Chondrocyte (in vitro differentiated cells): ENCODE results near the gene SIL1. TPM values are rescaled to one million over a fixed set of nuclear protein-coding genes. Genes with fewer than 3 reads are reported as not detected.
A peak's percentile ranks its signal among the peaks of the same experiment; 100 is the strongest.

ENCODE experiments used
- DNase-seq: peaks from one replicate; pipeline ENCODE4 v3.0.0; 2021; ENCODE audit warnings: mixed read lengths, low spot score
- H3K27ac Mint-ChIP-seq: one replicate; pipeline ENCODE4 v1.8.0; 2021; ENCODE audit warnings: mild to moderate bottlenecking, moderate library complexity, mixed read lengths; ENCODE audit not compliant: unreplicated experiment
- H3K27me3 Mint-ChIP-seq: 2 replicates; pipeline ENCODE4 v1.8.0; 2021; ENCODE audit warnings: low read depth, mixed read lengths
- H3K36me3 Mint-ChIP-seq: 2 replicates; pipeline ENCODE4 v1.8.0; 2021; ENCODE audit warnings: low read depth, mixed read lengths
- H3K4me1 Mint-ChIP-seq: 2 replicates; pipeline ENCODE4 v1.8.0; 2021; ENCODE audit warnings: low read depth, mild to moderate bottlenecking, mixed read lengths
- H3K4me3 Mint-ChIP-seq: one replicate; pipeline ENCODE4 v1.8.0; 2021; ENCODE audit warnings: mild to moderate bottlenecking, moderate library complexity, mixed read lengths; ENCODE audit not compliant: unreplicated experiment
- H3K9me3 Mint-ChIP-seq: 2 replicates; pipeline ENCODE4 v1.8.0; 2021; ENCODE audit warnings: low read depth, mixed read lengths
- total RNA-seq: library from RNA; stranded (reverse); gene quantifications from 3 replicates; pipeline ENCODE4 v1.2.1, GENCODE V29; 2021
- TF ChIP-seq, protein P1 (sequence below): fragments of 200-600 bp; sonication (generic); IDR thresholded peaks from 2 replicates; pipeline ENCODE4 v1.5.0; 2021; ENCODE audit warnings: antibody characterized with exemption, mild to moderate bottlenecking, moderate library complexity

The SIL1 gene
- total RNA-seq, 1 donor from 2014 or later: 71.1 TPM

DNA sequence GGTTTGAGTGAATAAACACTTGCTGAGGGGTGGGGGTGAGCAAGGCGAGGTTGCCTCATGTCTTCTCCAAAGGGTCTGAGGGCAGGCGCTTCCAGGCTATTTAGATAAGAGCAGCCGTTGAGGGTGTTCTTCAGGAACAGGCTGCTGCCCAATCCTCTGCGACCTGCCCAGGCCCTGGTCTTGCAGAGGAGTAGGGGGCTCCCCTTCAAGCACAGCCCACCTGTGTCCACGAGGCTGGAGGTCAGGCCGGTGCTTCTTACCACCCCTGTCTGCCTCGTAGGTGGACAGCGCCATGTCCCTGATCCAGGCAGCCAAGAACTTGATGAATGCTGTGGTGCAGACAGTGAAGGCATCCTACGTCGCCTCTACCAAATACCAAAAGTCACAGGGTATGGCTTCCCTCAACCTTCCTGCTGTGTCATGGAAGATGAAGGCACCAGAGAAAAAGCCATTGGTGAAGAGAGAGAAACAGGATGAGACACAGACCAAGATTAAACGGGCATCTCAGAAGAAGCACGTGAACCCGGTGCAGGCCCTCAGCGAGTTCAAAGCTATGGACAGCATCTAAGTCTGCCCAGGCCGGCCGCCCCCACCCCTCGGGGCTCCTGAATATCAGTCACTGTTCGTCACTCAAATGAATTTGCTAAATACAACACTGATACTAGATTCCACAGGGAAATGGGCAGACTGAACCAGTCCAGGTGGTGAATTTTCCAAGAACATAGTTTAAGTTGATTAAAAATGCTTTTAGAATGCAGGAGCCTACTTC, 264.5 kb downstream of the SIL1 start:
- Mint-ChIP-seq H3K27me3 (no peaks in the 10 kb centered on the region), H3K27ac (peak overlapping the region; percentile 51), H3K9me3 (no peaks in the 10 kb centered on the region), H3K4me1 (peaks cover 4% of the 10 kb centered on the region), H3K36me3 (peaks cover 60% of the 10 kb centered on the region), H3K4me3 (no peak overlapping the region)
- TF ChIP-seq, protein P1, sequence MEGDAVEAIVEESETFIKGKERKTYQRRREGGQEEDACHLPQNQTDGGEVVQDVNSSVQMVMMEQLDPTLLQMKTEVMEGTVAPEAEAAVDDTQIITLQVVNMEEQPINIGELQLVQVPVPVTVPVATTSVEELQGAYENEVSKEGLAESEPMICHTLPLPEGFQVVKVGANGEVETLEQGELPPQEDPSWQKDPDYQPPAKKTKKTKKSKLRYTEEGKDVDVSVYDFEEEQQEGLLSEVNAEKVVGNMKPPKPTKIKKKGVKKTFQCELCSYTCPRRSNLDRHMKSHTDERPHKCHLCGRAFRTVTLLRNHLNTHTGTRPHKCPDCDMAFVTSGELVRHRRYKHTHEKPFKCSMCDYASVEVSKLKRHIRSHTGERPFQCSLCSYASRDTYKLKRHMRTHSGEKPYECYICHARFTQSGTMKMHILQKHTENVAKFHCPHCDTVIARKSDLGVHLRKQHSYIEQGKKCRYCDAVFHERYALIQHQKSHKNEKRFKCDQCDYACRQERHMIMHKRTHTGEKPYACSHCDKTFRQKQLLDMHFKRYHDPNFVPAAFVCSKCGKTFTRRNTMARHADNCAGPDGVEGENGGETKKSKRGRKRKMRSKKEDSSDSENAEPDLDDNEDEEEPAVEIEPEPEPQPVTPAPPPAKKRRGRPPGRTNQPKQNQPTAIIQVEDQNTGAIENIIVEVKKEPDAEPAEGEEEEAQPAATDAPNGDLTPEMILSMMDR: no peak
- DNase-seq: peak; percentile 74

DNA sequence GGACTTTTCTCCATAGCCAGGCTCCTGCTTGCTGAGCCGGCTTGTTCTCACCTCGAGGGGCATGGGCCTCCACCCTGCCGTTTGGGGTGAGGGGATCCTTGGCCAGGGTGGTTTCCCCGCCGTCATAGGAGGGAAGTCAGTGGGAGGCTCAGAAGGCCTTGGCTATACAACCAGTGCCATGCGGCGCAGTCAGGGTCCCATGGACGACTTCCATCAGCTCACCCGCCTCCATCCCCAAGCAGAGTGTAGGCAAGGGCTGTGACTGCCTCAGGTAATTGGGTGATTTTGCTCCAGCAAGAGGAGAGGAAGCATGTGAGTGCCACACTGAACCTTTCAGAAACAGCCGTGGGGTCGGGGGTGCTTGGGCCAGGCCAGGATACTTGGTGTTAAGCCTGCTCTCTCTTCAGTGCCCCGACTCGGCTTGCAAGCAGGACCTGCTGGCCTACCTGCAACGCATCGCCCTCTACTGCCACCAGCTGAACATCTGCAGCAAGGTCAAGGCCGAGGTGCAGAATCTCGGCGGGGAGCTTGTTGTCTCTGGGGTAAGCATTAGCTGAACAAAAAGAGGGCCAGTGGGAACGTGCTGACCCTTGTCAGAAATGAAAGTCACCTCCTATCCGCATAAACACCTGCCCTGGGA, 265.9 kb downstream of the SIL1 start:
- Mint-ChIP-seq H3K27ac (peak overlapping the region; percentile 36), H3K36me3 (peaks cover 66% of the 10 kb centered on the region)

DNA sequence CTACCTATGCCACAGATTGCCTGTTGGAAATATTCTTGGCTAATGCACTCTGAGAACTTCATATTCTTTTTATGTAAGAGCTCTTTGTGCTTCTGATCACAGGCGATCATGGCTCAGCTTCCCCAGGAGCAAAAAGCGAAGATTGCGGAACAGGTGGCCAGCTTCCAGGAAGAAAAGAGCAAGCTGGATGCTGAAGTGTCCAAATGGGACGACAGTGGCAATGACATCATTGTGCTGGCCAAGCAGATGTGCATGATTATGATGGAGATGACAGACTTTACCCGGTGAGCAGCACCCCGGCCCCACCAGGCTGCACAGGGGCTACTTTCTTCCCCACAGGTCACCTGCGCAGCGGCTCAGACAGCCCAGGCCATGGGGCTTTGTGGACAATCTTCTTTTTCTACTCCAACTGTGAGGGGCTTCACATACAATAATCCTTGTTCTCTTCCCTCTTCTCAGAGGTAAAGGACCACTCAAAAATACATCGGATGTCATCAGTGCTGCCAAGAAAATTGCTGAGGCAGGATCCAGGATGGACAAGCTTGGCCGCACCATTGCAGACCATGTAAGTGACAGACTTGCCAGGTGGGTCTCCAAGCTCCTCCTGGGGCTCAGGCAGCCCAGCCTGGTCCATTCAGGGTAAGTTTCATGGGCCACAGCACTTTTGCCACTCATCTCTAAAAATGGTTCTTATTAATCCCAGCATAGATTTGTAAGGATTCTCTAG, 267.6 kb downstream of the SIL1 start:
- peaks cover 73% of the 10 kb centered on the region for H3K36me3 Mint-ChIP-seq
- no peak for DNase-seq
- no peak overlapping the region for H3K4me3 Mint-ChIP-seq
- TF ChIP-seq, protein P1: no peak
- H3K4me1 Mint-ChIP-seq: peaks cover 12% of the 10 kb centered on the region
- no peaks in the 10 kb centered on the region for H3K27me3 Mint-ChIP-seq
- H3K27ac Mint-ChIP-seq: no peak overlapping the region
- no peaks in the 10 kb centered on the region for H3K9me3 Mint-ChIP-seq

More for the DNA sequence above, 265.9 kb downstream of the SIL1 start:
- Mint-ChIP-seq H3K4me3 (no peak overlapping the region), H3K27me3 (no peaks in the 10 kb centered on the region), H3K9me3 (no peaks in the 10 kb centered on the region), H3K4me1 (peaks cover 16% of the 10 kb centered on the region)
- TF ChIP-seq, protein P1: no peak
- DNase-seq: peak; percentile 73

DNA sequence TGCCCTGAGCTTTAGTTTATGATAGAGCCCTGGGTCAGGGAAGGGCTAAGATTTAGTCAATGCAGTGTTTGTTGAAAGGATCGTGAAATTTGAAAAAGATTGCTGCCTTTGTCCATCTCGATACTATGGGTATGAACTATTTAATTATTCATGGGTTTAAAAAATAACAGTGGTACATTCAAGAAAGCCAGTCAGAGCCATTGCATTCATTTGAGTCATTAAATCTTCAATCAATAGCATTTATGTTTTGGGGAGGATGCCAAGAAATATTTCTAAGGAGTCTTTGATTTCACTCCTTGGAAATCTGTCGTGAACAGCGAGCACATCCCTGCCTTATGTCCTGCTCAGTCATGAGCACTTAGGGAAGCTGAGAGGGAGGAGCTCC, 268.6 kb downstream of the SIL1 start:
- Mint-ChIP-seq H3K27me3 (no peaks in the 10 kb centered on the region), H3K9me3 (no peaks in the 10 kb centered on the region), H3K27ac (no peak overlapping the region), H3K36me3 (peaks cover 69% of the 10 kb centered on the region), H3K4me3 (no peak overlapping the region), H3K4me1 (peaks cover 12% of the 10 kb centered on the region)
- no peak for DNase-seq
- TF ChIP-seq, protein P1: no peak

DNA sequence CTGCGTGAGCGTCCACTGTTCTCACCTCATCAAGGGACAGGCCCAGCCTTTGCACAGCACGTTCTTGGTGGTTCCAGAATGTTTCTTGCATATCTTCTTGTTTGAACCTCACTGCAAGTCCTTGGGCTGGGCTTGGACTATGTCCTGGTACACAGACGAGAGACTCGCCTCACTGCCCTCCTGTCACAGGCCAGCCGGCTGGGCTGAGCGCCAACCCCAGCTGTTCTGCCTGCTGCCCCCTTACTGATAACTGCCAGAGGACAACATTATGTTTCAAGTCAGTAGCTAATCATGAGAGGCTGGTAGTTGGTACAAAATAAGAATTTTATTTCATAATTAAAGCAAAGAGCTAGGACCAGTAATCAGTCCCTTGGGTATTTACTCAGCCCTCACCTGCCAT, 270.2 kb downstream of the SIL1 start:
- no peak for DNase-seq
- TF ChIP-seq, protein P1: no peak
- Mint-ChIP-seq H3K4me3 (no peak overlapping the region), H3K27me3 (no peaks in the 10 kb centered on the region), H3K27ac (no peak overlapping the region), H3K36me3 (peaks cover 64% of the 10 kb centered on the region), H3K4me1 (peaks cover 17% of the 10 kb centered on the region), H3K9me3 (no peaks in the 10 kb centered on the region)
